SW 1271 (cell line): ENCODE measurements around the gene NOS3.

Experiments
- DNase-seq, 2 experiments: peaks; one replicate each; lab custom pipeline; 2025; lab: John Stamatoyannopoulos, UW

The NOS3 gene

DNA sequence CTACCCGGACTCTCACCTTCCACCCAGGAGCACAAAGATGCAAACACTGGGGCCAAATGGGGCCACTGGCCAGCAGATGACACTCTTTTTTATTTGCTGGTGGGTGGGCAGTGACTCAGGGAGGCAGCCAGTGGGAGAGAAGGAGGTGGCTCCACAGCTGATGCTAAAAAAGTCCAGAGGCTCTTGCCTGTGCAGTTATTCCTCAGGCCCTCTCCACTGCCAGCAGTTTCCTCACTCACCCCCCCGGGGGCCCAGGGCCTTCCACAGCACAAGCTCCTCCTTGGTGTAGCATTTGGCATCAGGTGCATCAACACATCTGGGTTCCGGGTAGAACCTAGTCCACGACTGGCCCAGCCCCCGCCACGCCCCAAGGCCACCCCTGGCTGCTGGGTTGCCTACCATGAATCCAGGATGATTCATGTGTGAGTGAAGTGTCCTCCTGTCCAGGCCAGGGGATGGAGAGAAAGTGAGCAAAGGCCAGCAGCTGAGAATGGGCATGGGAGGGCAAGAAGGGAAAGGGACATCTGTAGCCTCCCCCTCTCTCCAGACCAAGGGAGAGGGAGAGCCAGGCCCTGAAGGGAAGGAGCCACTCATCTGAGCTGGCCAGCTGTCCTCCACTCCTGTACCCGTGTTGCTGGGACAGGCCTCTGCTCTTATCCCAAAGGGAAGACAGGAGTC, 11.0 kb upstream of the NOS3 start:
- DNase-seq: no peak

DNA sequence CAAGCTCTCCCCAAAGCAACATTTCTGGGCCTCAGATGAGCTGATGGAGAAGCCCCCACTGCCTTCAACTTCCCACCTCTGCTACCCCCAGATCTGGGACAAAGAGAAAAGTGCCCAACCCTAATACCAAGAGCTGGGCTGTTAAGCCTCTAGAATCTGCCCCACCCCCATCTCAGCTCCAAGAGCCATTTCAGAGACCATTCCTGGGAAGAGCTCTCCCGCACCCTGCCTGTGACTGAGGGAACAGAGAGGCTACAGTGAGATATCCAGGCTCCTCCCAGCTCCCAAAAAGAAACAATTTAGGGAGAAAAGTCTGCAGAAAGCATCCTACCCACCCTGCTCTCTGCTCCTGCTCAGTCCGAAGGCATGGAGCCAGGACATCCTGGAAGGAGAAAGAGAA, 10.2 kb upstream of the NOS3 start:
- DNase-seq: no peak

GRCh38 chr7:150981644-150982043, 9.2 kb upstream of the NOS3 start:
- DNase-seq: no peak

GRCh38 chr7:150982351-150982750, 8.5 kb upstream of the NOS3 start:
- DNase-seq: no peak

- DNase-seq: no peak
Observed at GRCh38 chr7:150983893-150984368, 6.9 kb upstream of the NOS3 start.

DNA sequence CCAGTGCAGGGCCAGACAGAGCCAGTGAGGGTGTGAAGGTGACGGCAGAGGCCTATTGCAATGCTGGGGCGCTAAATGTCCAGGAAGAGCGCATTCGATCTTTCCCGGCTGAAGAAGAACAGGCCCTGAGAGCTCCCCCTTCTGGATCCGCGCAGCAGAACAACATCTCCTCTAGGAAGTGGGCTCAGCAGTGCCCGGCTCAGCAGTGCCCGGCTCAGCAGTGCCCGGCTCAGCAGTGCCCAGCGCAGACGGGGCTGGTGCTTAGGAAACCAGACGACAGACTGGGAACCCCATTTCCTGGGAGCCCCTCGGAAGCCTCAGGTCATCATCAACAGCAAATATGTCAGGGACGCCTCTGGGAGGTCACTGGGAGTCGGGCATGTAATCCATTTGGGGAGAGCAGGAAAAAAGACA, 4.7 kb upstream of the NOS3 start:
- peak in 1 of 2 experiments; percentile 45 for DNase-seq

DNA sequence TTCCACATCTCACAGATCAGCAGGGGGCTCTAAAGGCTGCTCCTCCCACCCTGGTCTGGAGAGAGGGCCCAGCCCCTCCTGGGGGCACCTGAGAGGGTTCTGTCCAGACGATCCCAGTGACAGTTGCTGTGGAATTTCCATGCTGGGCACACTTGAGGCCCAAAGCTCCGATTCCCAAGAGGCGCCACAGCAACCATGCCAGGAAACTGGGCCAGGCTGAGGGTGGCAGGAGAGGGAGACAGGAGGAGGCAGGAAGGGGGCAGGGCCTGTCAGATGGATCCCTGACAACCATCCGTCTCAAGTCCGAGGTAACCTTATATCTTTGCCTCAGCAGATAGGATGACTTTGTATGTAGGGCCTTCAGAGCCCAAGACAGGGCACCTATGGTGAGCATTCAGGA, 4.3 kb upstream of the NOS3 start:
- no peak for DNase-seq

DNA sequence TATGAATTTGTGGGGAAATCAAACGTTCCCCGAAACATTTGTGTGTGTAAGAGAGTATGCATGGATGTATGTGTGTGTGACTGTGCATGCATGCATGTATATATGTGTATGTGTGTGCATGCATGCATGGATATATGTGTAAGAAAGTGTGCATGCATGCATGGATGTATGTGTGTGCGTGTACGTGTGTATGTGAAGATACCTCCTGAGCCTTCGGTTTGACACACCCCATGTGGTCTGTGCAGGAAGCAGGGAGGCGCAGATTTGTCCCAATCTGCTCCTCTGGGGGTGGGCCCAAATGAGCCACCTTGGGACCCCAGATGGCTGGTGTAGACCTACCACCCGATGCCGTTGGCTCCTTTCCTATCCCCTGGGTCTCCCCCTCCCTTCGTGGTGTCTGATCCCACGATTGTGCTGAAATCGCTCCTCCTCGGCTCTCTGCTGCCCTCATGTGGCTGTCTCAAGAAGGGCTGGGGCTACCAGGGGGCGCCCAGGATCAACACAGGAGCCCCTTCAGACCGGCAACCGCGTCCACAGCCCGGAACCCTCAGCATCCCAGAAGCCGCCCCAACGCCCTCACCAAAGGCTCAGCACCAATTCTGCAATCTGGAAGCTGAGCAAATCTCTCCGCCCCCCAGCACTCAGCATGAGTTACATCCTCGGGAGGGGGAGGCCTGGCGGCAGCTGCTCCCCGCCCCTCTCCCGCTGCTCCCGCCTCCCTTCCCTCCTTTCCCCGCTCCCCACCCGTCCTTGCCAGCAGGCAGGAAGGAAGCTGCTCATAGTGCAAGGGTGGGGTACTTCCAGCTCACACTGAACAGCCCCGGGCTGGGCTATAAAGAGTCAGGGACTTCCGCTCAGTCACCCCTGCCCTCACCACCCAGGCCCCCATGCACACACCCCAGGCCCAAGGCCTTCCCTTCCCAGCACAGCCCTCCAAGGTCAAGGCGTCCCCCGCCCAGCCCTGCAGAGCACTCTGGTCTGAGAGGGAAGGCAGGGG, 2.3 kb upstream of the NOS3 start:
- peak in 1 of 2 experiments; percentile 21 for DNase-seq

- DNase-seq: no peak
Observed at GRCh38 chr7:150989456-150989855, 1.4 kb upstream of the NOS3 start.

- no peak for DNase-seq
Observed at GRCh38 chr7:150992051-150992640, 1.3 kb downstream of the NOS3 start.

GRCh38 chr7:150992833-150993302, 2.1 kb downstream of the NOS3 start:
- peak in 1 of 2 experiments; percentile 45 for DNase-seq

GRCh38 chr7:150993511-150993910, 2.7 kb downstream of the NOS3 start:
- DNase-seq: no peak

DNA sequence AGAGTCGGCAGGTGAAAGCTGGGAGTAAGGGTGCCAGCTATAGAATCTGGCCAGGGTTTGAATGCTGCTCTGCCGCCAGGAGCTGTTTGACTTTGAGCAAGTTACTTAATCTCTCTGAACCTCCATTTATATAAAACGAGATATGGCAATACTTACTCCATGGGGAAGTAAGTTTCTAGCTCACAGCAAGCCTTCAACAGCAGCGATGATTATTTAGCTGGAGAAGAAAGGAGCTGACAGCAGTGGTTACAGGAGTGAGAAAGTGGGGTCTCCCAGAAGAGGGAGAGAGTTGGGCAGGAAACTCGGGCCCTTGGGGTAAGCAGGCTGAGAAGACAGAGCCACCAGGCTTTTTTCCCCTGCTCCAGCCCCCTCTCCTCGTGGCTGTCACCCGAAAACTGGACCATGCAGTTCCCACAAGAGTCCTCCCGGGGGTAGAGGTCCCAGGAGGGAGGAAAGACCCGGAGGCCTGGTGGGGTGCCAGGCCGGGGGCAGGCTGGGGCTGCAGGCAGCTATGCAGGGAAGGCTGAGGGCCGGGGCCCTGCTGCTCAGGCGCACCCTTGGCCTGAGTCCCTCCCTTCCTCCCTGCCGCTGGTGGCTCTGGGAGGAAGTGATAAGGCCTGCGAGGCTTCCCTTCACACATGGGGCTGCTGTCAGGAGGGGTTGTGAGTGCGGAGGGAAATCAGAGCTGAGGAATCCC, 3.5 kb downstream of the NOS3 start:
- no peak for DNase-seq

DNA sequence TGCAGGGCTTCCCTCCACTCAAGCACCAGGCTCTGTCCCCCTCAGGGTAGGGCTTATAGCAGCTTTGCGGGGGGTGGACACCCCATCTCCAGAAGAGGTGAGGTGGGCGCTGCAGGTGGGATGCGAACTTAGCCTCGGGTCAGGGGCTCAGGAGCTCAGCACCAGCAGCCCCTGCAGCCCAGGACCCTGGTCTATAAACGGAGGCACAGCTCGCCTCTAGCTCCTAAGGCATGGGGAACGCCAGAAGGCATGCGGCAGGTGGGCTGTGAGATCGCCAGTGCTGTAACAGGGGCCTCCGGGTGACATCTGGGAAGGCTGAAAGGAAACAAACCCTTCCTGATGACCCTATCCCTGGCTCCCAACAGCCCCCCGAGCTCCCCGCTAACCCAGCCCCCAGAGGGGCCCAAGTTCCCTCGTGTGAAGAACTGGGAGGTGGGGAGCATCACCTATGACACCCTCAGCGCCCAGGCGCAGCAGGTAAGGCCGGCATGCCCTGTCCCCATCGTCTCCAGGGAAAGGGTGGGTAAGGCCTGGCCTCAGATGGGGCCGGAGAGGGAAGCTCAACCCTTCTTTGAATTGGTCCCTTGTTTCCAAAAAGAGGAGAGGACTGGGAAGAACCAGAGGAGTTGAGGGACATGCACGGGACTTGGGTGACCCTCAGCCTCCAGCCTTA, 4.2 kb downstream of the NOS3 start:
- no peak for DNase-seq

- DNase-seq: no peak
Observed at GRCh38 chr7:150996376-150997074, 5.7 kb downstream of the NOS3 start.

DNA sequence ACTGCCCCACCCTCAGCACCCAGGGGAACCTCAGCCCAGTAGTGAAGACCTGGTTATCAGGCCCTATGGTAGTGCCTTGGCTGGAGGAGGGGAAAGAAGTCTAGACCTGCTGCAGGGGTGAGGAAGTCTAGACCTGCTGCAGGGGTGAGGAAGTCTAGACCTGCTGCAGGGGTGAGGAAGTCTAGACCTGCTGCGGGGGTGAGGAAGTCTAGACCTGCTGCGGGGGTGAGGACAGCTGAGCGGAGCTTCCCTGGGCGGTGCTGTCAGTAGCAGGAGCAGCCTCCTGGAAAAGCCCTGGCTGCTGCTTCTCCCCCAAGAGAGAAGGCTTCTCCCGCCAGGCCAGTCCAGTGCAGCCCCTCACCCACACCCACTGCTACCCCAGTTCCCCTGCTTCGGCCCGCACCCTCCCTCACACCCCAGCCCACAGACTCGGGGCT, 6.3 kb downstream of the NOS3 start:
- no peak for DNase-seq

GRCh38 chr7:150997817-150998216, 7.0 kb downstream of the NOS3 start:
- no peak for DNase-seq

GRCh38 chr7:150998341-150998740, 7.5 kb downstream of the NOS3 start:
- no peak for DNase-seq

- no peak for DNase-seq
Observed at GRCh38 chr7:150999001-150999400, 8.2 kb downstream of the NOS3 start.

DNA sequence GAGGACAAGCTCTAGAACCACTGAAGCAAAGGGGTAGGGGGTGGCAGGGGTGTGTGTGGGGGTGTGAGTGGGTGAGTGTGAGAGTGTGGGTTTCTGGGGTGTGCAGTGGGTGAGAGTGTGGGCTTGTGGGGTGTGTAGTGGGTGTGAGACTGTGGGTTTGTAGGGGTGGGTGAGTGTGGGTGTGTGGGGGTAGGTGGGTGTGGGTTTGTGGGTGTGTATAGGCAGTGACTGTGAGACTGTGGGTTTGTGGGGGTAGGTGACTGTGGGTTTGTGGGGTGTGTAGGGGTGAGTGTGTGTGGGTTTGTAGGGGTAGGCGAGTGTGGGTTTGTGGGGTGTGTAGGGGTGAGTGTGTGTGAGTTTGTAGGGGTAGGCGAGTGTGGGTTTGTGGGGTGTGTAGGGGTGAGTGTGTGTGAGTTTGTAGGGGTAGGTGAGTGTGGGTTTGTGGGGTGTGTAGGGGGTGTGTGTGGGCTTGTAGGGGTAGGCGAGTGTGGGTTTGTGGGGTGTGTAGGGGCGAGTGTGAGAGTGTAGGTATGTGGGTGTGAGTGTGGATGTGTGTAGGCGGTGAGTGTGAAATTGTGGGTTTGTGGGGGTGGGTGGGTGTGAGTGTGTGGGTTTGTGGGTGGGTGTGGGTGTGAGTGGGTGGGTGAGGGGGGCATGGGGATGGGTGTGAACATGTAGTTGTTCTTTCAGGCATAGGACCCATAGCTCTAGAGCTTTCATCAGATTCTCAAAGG, 8.8 kb downstream of the NOS3 start:
- no peak for DNase-seq
